ENCODE data around the gene DNM2. TPM values are rescaled to one million over a fixed set of nuclear protein-coding genes. Genes with fewer than 3 reads are reported as not detected.
A peak's percentile ranks its signal among the peaks of the same experiment; 100 is the strongest.

Gene DNM2
- total RNA-seq, 6 experiments from 2014 or later = 54.0 to 86.9 (median 68.3) TPM

DNA sequence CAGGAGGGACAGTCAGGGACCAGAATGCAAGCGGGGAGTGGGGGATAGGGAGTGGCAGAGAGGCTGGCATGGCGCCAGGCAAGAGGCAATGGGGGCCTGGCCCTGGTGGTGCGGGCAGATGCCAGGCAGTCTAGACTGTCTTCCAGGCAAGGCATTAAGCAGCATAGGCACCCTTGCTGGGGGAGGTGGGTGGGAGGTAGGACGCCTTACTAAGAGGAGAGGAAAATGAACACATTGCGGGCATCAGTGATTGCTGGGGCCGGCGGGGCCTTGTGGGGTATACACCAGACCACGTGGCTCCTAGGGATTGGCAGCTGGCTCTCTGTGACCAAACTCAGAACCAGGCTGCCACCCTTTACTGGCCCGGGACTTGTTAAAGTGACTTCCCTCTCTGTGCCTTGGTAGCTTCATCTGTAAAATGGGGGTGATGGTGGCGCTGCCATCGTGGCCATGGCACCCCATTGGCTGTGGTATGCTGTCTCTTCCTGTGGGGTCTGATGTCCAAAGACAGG, 46.0 kb downstream of the DNM2 start:
- peak overlapping the region in 2 of 3 donors; percentile 55 to 60 for H3K27ac ChIP-seq
- no peak for DNase-seq
- WGBS (ENCODE audit: insufficient coverage, low coverage, low lambda C conversion rate, missing lambda C conversion rate) = 43% methylated on average over 3 of the region's 11 CpGs
- H3K9me3 ChIP-seq = no peaks in the 10 kb centered on the region
- H3K27me3 ChIP-seq = no peaks in the 10 kb centered on the region
- H3K4me1 ChIP-seq = peaks cover 0 to 55% (median 31%) of the 10 kb centered on the region in 4 donors
- no peak for TF ChIP-seq POLR2A (IDR thresholded peaks at IDR 0.05)
- no peak for TF ChIP-seq CTCF (IDR thresholded peaks at IDR 0.05)
- peaks cover 0 to 10% (median 4%) of the 10 kb centered on the region in 4 donors for H3K36me3 ChIP-seq
- no peak for ATAC-seq
- intact Hi-C loops (cut with DNase I) = loop anchor here in 1 of 2 donors (10.0 kb wide), 2 partner anchors 49 to 101 kb away; partner anchors contain the start of gene DNM2
- H3K4me3 ChIP-seq = no peak overlapping the region

- DNase-seq = peak; percentile 77 to 79 (median 79)
- intact Hi-C loops (cut with DNase I) = loop anchor here in 1 of 2 donors (10.0 kb wide), 2 partner anchors 50 to 100 kb away; partner anchors contain the start of gene DNM2
Observed at GRCh38 chr19:10764340-10764894, 46.5 kb downstream of the DNM2 start.

DNA sequence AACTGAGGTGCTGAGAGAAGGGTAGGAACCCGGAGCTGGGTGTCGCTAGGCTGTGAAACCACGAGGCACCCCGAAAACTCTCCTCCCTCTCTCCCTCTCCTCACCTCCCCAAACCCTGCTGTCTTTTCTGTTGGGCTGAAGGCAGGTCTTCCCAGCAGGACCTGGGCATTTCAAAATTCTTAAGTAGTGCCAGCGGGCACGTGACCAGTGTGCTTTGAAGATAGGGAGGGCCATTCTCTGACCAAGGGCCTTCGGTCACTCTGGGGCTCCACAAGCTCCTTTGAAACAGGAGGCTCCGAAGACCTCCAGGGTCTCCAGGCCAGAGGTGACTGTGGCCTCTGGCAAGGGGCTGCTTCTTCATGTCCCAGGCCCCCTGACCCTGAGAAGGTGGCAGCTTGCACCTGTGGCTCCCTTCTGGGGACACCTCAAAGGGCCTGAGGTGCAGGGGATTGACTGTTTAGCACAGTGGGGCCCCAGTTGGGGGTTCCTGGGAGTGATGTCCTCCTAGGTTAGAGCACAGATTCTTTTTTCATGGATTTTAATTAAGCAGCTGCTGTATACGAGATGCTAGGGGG, 48.3 kb downstream of the DNM2 start:
- intact Hi-C loops (cut with DNase I) = loop anchor here in 1 of 2 donors (10.0 kb wide), 2 partner anchors 51 to 99 kb away; partner anchors contain the start of gene DNM2
- H3K9me3 ChIP-seq = no peaks in the 10 kb centered on the region
- no peak for DNase-seq
- peaks cover 0 to 70% (median 39%) of the 10 kb centered on the region in 4 donors for H3K4me1 ChIP-seq
- ATAC-seq = no peak
- H3K36me3 ChIP-seq = peaks cover 0 to 5% (median 2%) of the 10 kb centered on the region in 4 donors
- no peaks in the 10 kb centered on the region for H3K27me3 ChIP-seq
- no peak for TF ChIP-seq CTCF (IDR thresholded peaks at IDR 0.05)
- TF ChIP-seq POLR2A (IDR thresholded peaks at IDR 0.05) = no peak
- 92% methylated on average over 6 of the region's 9 CpGs for WGBS (ENCODE audit: insufficient coverage, low coverage, low lambda C conversion rate, missing lambda C conversion rate)
- no peak overlapping the region for H3K4me3 ChIP-seq
- H3K27ac ChIP-seq = peak overlapping the region; percentile 12 to 76 (median 30)

More at GRCh38 chr19:10764340-10764894, 46.5 kb downstream of the DNM2 start:
- no peak overlapping the region for H3K4me3 ChIP-seq
- H3K4me1 ChIP-seq = peaks cover 0 to 60% (median 33%) of the 10 kb centered on the region in 4 donors
- WGBS (ENCODE audit: insufficient coverage, low coverage, low lambda C conversion rate, missing lambda C conversion rate) = 77% methylated on average over 2 of the region's 9 CpGs
- no peaks in the 10 kb centered on the region for H3K27me3 ChIP-seq
- H3K36me3 ChIP-seq = peaks cover 0 to 10% (median 4%) of the 10 kb centered on the region in 4 donors
- ATAC-seq = peak; percentile 51 to 78 (median 64)
- no peak for TF ChIP-seq POLR2A (IDR thresholded peaks at IDR 0.05)
- no peak for TF ChIP-seq CTCF (IDR thresholded peaks at IDR 0.05)
- H3K9me3 ChIP-seq = no peaks in the 10 kb centered on the region
- peak overlapping the region in 2 of 3 donors; percentile 55 to 60 for H3K27ac ChIP-seq

DNA sequence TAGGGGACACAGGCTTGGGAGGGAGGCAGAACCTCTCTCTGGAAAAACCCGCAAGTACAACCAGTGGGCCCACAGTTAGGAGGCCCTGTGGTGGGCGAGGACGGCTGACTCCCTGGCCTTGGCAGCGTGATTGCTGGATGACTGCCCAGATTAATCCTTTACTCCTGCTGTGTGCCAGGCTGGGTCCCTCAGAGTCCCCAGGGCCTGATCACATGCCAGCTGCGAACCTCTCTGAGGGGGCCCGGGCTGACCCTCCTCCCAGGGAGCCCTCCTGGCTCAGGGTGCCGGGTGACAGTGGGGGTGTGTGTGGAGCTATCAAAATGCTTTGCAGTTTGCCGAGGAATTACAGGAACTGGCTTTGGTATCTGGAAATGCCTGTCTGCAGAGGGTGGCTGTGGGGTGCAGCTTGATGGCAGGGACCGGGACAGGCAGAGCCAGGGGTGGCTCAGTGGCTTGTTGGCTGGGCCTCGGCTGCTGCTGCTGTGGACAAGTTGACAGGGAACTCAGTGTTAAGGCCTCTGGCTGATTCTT, 48.9 kb downstream of the DNM2 start:
- Histone ChIP-seq H3K4me3 (no peak overlapping the region), H3K9me3 (no peaks in the 10 kb centered on the region), H3K27ac (peak overlapping the region; percentile 12 to 76 (median 30)), H3K27me3 (no peaks in the 10 kb centered on the region), H3K36me3 (no peaks in the 10 kb centered on the region), H3K4me1 (peaks cover 0 to 70% (median 39%) of the 10 kb centered on the region in 4 donors)
- intact Hi-C loops (cut with DNase I) = loop anchor here in 1 of 2 donors (10.0 kb wide), 2 partner anchors 52 to 98 kb away; partner anchors contain the start of gene DNM2
- TF ChIP-seq CTCF (IDR thresholded peaks at IDR 0.05) = no peak
- no peak for TF ChIP-seq POLR2A (IDR thresholded peaks at IDR 0.05)
- no peak for DNase-seq
- ATAC-seq = peak; percentile 4 to 51 (median 12)
- WGBS (ENCODE audit: insufficient coverage, low coverage, low lambda C conversion rate, missing lambda C conversion rate) = 20% methylated on average over 4 of the region's 10 CpGs
